Heart right ventricle (tissue), 16 donors: ENCODE measurements around the gene S100G. TPM values are rescaled to one million over a fixed set of nuclear protein-coding genes. Genes with fewer than 3 reads are reported as not detected.
A peak's percentile ranks its signal among the peaks of the same experiment; 100 is the strongest.

Experiments
- ATAC-seq, 8 donors: fragments of 200-7000 bp; cut with Tn5 transposase; one replicate each; pipeline ENCODE4 v1.9.1; 2020; ENCODE audit warnings: mild to moderate bottlenecking in 8 of 8, moderate library complexity in 8 of 8, moderate number of reproducible peaks in 1 of 8
- DNase-seq, 2 donors: peaks; one replicate each; pipeline ENCODE4 v3.0.0-alpha.2; 2020
- H3K27ac ChIP-seq, 10 donors: fragments of 200-600 bp; sonication (generic) in 2 of 10; one replicate each; pipeline versions ENCODE4 v1.5.0 to v1.8.0; 2020 to 2022; ENCODE audit warnings: mild to moderate bottlenecking in 3 of 10
- H3K27me3 ChIP-seq, 7 donors: fragments of 200-600 bp; one replicate each; pipeline ENCODE4 v1.8.0; 2021 to 2022; ENCODE audit warnings: mild to moderate bottlenecking in 2 of 7
- H3K36me3 ChIP-seq, 9 donors: fragments of 200-600 bp; sonication (generic) in 1 of 9; one replicate each; pipeline versions ENCODE4 v1.5.0 to v1.8.0; 2020 to 2022; ENCODE audit warnings: mild to moderate bottlenecking in 2 of 9
- H3K4me1 ChIP-seq, 9 donors: fragments of 200-600 bp; sonication (generic) in 1 of 9; one replicate each; pipeline versions ENCODE4 v1.5.0 to v1.8.0; 2020 to 2022; ENCODE audit warnings: mild to moderate bottlenecking in 4 of 9
- H3K4me3 ChIP-seq, 10 donors: fragments of 200-600 bp; sonication (generic) in 2 of 10; one replicate each; pipeline versions ENCODE4 v1.5.0 to v1.8.0; 2020 to 2022; ENCODE audit warnings: mild to moderate bottlenecking in 7 of 10, moderate library complexity in 2 of 10
- H3K9me3 ChIP-seq, 11 donors: fragments of 200-600 bp in 10 of 11; sonication (generic) in 2 of 11; one replicate each; pipeline versions ENCODE4 v1.5.0 to v1.8.0; 2013 to 2022; ENCODE audit warnings: mild to moderate bottlenecking in 2 of 11, control low read depth in 1 of 11, moderate library complexity in 1 of 11
- CTCF ChIP-seq, 9 donors: fragments of 200-600 bp; sonication (generic) in 2 of 9; IDR thresholded peaks; one replicate each; pipeline versions ENCODE4 v1.5.0 to v1.8.0; 2021 to 2022; ENCODE audit warnings: antibody characterized with exemption in 9 of 9, mild to moderate bottlenecking in 5 of 9, moderate library complexity in 1 of 9
- WGBS, 2 donors: extraction: QIAGEN DNeasy Blood & Tissue Kit; methylation state at CpG; one replicate each; pipeline ENCODE4 v1.1.7; 2013; ENCODE audit warnings: inconsistent platforms in 1 of 2; 5-methylcytosine and 5-hydroxymethylcytosine counted together
- intact Hi-C, 10 donors: fragments of 100-400 bp; cut with DNase I; formaldehyde crosslinking; loops; one replicate each; pipeline versions ENCODE4 v1.11.1 to v1.14.2; 2022
- polyA plus RNA-seq, 2 donors: library from polyadenylated mRNA; stranded (reverse); fragments of 200-250 nt; gene quantifications; one replicate each; pipeline ENCODE4 v1.2.3, GENCODE V29; 2013
- total RNA-seq, 10 donors: library from RNA; stranded (reverse); fragmentation: NEBNext Ultra II Directional in 3 of 10; extraction: Animal tissue kit (Norgen Biotek cat#: 25700) in 3 of 10; gene quantifications; one replicate each; pipeline versions ENCODE4 v1.2.1 to v1.2.4, GENCODE V29; 2021 to 2023
- donor health status: Arrhythmogenic right ventricular cardiomyopathy.
- donor health status: ischemic (EF 13 %, LVEDD 7.1; RV severe dilation, severe dysfunction).
- donor health status: healthy with polysubstance abuse.
- donor health status: DM: no; HTN: yes; CAD: no.
- donor health status: DM: no; HTN: no; CAD: no.
- donor health status: ischemic (EF 25% LVEDD 6.9; RV normal size, moderate dysfunction).
- donor health status: ischemic (EF 25% LVEDD 5.7; RV mildly dilated, moderate dysfunction).
- donor health status: healthy.
- donor health status: DM: yes; HTN: yes; CAD: no.
- donor health status: Ischemic cardiomyopathy.
- donor health status: ischemic (EF 35%, LVEDD 5.7; RV mildly dilated, moderate dysfunction).
- donor health status: nonischemic (EF 11% LVEDD 7.7; RV severe dilation, severe dysfunction).
- donor health status: DM: yes; HTN: yes; CAD: no.
- donor health status: PGD.
- donor health status: ischemic (EF 29% LVEDD 5.4; RV normal size, mild dysfunction).
- donor health status: nonischemic (EF 23%, LVEDD 6.1; RV moderate dilation, normal function).

S100G gene
- total and polyA plus RNA-seq, 12 donors = not detected

GRCh38 chrX:16638533-16638932 is 11.4 kb upstream of the S100G start:
- no peaks in the 10 kb centered on the region for H3K9me3 ChIP-seq
- no peak for DNase-seq
- no peak for ATAC-seq
- intact Hi-C loops = no loop called here
- WGBS, 2 donors = 96 to 97% methylated on average over 7 of the region's 7 CpGs
- peaks cover 0 to under 1% (median 0%) of the 10 kb centered on the region in 9 donors for H3K4me1 ChIP-seq
- TF ChIP-seq CTCF (IDR thresholded peaks at IDR 0.05) = no peak
- H3K27ac ChIP-seq = no peak overlapping the region
- peaks cover 0 to 10% (median 0%) of the 10 kb centered on the region in 9 donors for H3K36me3 ChIP-seq
- H3K27me3 ChIP-seq = peaks cover 0 to 28% (median 0%) of the 10 kb centered on the region in 7 donors
- H3K4me3 ChIP-seq = no peak overlapping the region

- Histone ChIP-seq H3K27me3 (peaks cover 0 to 32% (median 0%) of the 10 kb centered on the region in 7 donors), H3K4me1 (no peaks in the 10 kb centered on the region), H3K36me3 (peaks cover 0 to 10% (median 0%) of the 10 kb centered on the region in 9 donors), H3K9me3 (no peaks in the 10 kb centered on the region), H3K27ac (no peak overlapping the region), H3K4me3 (no peak overlapping the region)
- DNase-seq = no peak
- ATAC-seq = no peak
- no peak for TF ChIP-seq CTCF (IDR thresholded peaks at IDR 0.05)
- 84 to 85% methylated on average over 6 of the region's 6 CpGs for WGBS, 2 donors
- intact Hi-C loops = no loop called here
Observed at GRCh38 chrX:16639966-16640365, 10.0 kb upstream of the S100G start.

- no peak for TF ChIP-seq CTCF (IDR thresholded peaks at IDR 0.05)
- DNase-seq (no peak), ATAC-seq (peak in 2 of 8 donors; percentile 47 to 76)
- H3K4me1 ChIP-seq = no peaks in the 10 kb centered on the region
- H3K4me3 ChIP-seq = no peak overlapping the region
- H3K36me3 ChIP-seq = peaks cover 0 to 10% (median 0%) of the 10 kb centered on the region in 9 donors
- intact Hi-C loops = no loop called here
- peaks cover 0 to 29% (median 0%) of the 10 kb centered on the region in 7 donors for H3K27me3 ChIP-seq
- no peaks in the 10 kb centered on the region for H3K9me3 ChIP-seq
- WGBS, 2 donors = 65 to 69% methylated on average over 4 of the region's 4 CpGs
- no peak overlapping the region for H3K27ac ChIP-seq
Observed at GRCh38 chrX:16640823-16641222, 9.1 kb upstream of the S100G start.

GRCh38 chrX:16643176-16643575 is 6.8 kb upstream of the S100G start:
- Histone ChIP-seq H3K27me3 (peaks cover 0 to 37% (median 0%) of the 10 kb centered on the region in 7 donors), H3K36me3 (peaks cover 0 to 11% (median 0%) of the 10 kb centered on the region in 9 donors), H3K27ac (no peak overlapping the region), H3K4me3 (no peak overlapping the region), H3K9me3 (no peaks in the 10 kb centered on the region), H3K4me1 (no peaks in the 10 kb centered on the region)
- intact Hi-C loops = no loop called here
- 84 to 86% methylated on average over 5 of the region's 5 CpGs for WGBS, 2 donors
- ATAC-seq (no peak), DNase-seq (no peak)
- TF ChIP-seq CTCF (IDR thresholded peaks at IDR 0.05) = no peak
